ENCODE results near the gene CXCR4. TPM values are rescaled to one million over a fixed set of nuclear protein-coding genes. Genes with fewer than 3 reads are reported as not detected.

Gene CXCR4
- total and polyA plus RNA-seq, 2 of the 4 experiments (the other 2 are of a cell fraction), result not detected

DNA sequence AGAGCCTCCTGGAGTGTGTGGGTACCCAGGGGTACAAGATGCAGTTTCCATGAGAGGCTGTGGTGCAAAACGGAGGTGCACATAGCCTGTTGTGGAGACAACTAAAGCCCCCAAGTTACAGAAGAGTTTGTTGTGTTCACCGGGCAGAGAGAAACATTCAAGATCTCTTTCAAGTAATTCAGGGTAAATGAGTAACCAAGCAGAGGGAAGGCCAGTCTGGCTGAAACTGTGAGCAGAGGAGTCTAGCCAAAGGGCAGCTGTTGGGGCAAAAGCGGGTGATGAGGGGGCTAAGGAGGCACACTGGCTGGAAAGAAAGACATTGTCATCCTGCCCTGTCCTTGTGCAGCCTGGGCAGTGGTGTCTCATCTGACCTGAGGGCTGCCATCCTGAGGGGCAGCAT is 52.0 kb downstream of the CXCR4 start:
- in situ Hi-C loops (cut with MboI; ENCODE audit: low sequenced_read_pairs) (no loop called here), intact Hi-C loops (cut with micrococcal nuclease) (no loop called here), dilution Hi-C loops (cut with HindIII; ENCODE audit: low sequenced_read_pairs, unreplicated experiment) (no loop called here)
- no peaks in the 10 kb centered on the region for H3K4me1 ChIP-seq (ENCODE audit: control insufficient read depth, insufficient read depth, low read length)
- H3K9ac ChIP-seq (ENCODE audit: low read depth, low read length), result no peak overlapping the region
- H2BK15ac ChIP-seq (ENCODE audit: low read depth, low read length), result no peak overlapping the region
- H3K18ac ChIP-seq (ENCODE audit: low read depth, low read length), result no peak overlapping the region
- no peak overlapping the region for H3K14ac ChIP-seq (replicated peaks; ENCODE audit: low read depth, low read length)
- peaks cover 6% of the 10 kb centered on the region for H3K27me3 ChIP-seq (ENCODE audit: control insufficient read depth, insufficient read depth, low read length)
- no peak overlapping the region for H3K27ac ChIP-seq (ENCODE audit: insufficient read depth, low read length)
- no peaks in the 10 kb centered on the region for H3K79me1 ChIP-seq (ENCODE audit: low read depth in 1 of 2, low read length in 2 of 2)
- H2BK5ac ChIP-seq (ENCODE audit: low read depth, low read length, poor library complexity, severe bottlenecking), result no peak overlapping the region
- H4K20me1 ChIP-seq (ENCODE audit: insufficient read depth, low read length), result no peaks in the 10 kb centered on the region
- H3K23ac ChIP-seq (ENCODE audit: low read depth, low read length), result no peak overlapping the region
- H4K8ac ChIP-seq (ENCODE audit: low read depth in 2 of 2, low read length in 2 of 2), result no peak overlapping the region
- H3K9me1 ChIP-seq (ENCODE audit: insufficient read depth, low read length), result no peaks in the 10 kb centered on the region
- no peak for TF ChIP-seq BHLHE40 (IDR thresholded peaks at IDR 0.05; ENCODE audit: low read depth, low read length)
- no peak for TF ChIP-seq SMC3 (IDR thresholded peaks at IDR 0.05; ENCODE audit: low read depth, low read length)
- TF ChIP-seq, protein P1, sequence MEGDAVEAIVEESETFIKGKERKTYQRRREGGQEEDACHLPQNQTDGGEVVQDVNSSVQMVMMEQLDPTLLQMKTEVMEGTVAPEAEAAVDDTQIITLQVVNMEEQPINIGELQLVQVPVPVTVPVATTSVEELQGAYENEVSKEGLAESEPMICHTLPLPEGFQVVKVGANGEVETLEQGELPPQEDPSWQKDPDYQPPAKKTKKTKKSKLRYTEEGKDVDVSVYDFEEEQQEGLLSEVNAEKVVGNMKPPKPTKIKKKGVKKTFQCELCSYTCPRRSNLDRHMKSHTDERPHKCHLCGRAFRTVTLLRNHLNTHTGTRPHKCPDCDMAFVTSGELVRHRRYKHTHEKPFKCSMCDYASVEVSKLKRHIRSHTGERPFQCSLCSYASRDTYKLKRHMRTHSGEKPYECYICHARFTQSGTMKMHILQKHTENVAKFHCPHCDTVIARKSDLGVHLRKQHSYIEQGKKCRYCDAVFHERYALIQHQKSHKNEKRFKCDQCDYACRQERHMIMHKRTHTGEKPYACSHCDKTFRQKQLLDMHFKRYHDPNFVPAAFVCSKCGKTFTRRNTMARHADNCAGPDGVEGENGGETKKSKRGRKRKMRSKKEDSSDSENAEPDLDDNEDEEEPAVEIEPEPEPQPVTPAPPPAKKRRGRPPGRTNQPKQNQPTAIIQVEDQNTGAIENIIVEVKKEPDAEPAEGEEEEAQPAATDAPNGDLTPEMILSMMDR (conservative IDR thresholded peaks at IDR 0.05; ENCODE audit: low read depth, low read length), result no peak
- TF ChIP-seq RFX5 (IDR thresholded peaks at IDR 0.05; ENCODE audit: low read depth, low read length), result no peak
- no peak for TF ChIP-seq CHD1 (IDR thresholded peaks at IDR 0.05; ENCODE audit: low read depth, low read length)
- TF ChIP-seq, protein P2, sequence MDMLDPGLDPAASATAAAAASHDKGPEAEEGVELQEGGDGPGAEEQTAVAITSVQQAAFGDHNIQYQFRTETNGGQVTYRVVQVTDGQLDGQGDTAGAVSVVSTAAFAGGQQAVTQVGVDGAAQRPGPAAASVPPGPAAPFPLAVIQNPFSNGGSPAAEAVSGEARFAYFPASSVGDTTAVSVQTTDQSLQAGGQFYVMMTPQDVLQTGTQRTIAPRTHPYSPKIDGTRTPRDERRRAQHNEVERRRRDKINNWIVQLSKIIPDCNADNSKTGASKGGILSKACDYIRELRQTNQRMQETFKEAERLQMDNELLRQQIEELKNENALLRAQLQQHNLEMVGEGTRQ (IDR thresholded peaks at IDR 0.05; ENCODE audit: low read depth, low read length), result no peak
- no peak for TF ChIP-seq NFE2L2 (IDR thresholded peaks at IDR 0.05; ENCODE audit: low read depth, low read length)
- TF ChIP-seq MAFK (IDR thresholded peaks at IDR 0.05; ENCODE audit: low read depth, low read length), result no peak
- no peak overlapping the region for H3K4me2 ChIP-seq (ENCODE audit: low read depth, low read length)
- no peak overlapping the region for H2BK120ac ChIP-seq (ENCODE audit: low read depth, low read length)
- ChIA-PET CTCF (no interaction called here), POLR2A (ENCODE audit: unreplicated experiment) (no interaction called here)
- no peak overlapping the region for H2AK9ac ChIP-seq (replicated peaks; ENCODE audit: low read depth, low read length, poor library complexity)
- 100% methylated on average over 1 of the region's 3 CpGs; no CpG with 5 or more reads in 1 of the 2 experiments for WGBS, 2 experiments (ENCODE audit: extremely low coverage in 2 of 2, insufficient read length in 1 of 2)
- H3K9me3 ChIP-seq (ENCODE audit: control insufficient read depth, insufficient read depth, low read length), result no peaks in the 10 kb centered on the region
- H2AFZ ChIP-seq (replicated peaks; ENCODE audit: low read length, poor library complexity), result no peak overlapping the region
- H4K91ac ChIP-seq (ENCODE audit: insufficient read depth, low read depth, low read length), result no peak overlapping the region
- H3K56ac ChIP-seq (ENCODE audit: extremely low read depth, insufficient read depth, low read length), result no peak overlapping the region
- no peaks in the 10 kb centered on the region for H3K36me3 ChIP-seq (ENCODE audit: control insufficient read depth, insufficient read depth, low read length)
- no peak overlapping the region for H2BK20ac ChIP-seq (ENCODE audit: low read depth, low read length)
- H3K4ac ChIP-seq (ENCODE audit: low read depth, low read length), result no peak overlapping the region
- no peak overlapping the region for H4K5ac ChIP-seq (ENCODE audit: low read depth, low read length)
- ATAC-seq (ENCODE audit: low read depth), result no peak
- no TSS peak for BruUV-seq (replicated peaks)
- no peak overlapping the region for H2AK5ac ChIP-seq (ENCODE audit: low read depth, low read length)
- H3K4me3 ChIP-seq (ENCODE audit: insufficient read depth, low read depth, low read length), result no peak overlapping the region
- no peak for DNase-seq
